GM23338 (cell line): Measurements from ENCODE around the gene CAMSAP1.

Experiments used
- CREB1 ChIP-seq: fragments of 250-450 bp; sonication (Bioruptor Pico); IDR thresholded peaks from 2 replicates; pipeline ENCODE4 v1.5.0; 2020; ENCODE audit warnings: low read depth, mild to moderate bottlenecking, moderate library complexity
- CTCF ChIP-seq, 2 experiments: fragments of 200-600 bp in 1 of 2; sonication (generic) in 1 of 2; conservative IDR thresholded peaks; 2 replicates each; pipeline versions ENCODE4 v1.5.1 to v1.6.1; 2016 to 2017; ENCODE audit warnings: antibody characterized with exemption in 2 of 2, low read depth in 2 of 2, mild to moderate bottlenecking in 2 of 2, moderate library complexity in 1 of 2
- EZH2 ChIP-seq: fragments of 200-600 bp; sonication (generic); IDR thresholded peaks from one replicate; pipeline ENCODE4 v1.8.0; 2017; ENCODE audit warnings: antibody characterized with exemption, mild to moderate bottlenecking, low read depth; ENCODE audit not compliant: unreplicated experiment
- EZH2phosphoT487 ChIP-seq: fragments of 200-600 bp; sonication (generic); IDR thresholded peaks from one replicate; pipeline ENCODE4 v1.8.1; 2018; ENCODE audit warnings: antibody characterized with exemption; ENCODE audit not compliant: unreplicated experiment
- JUNB ChIP-seq: IDR thresholded peaks from one replicate; pipeline ENCODE4 v1.6.1; 2016; ENCODE audit warnings: antibody characterized with exemption; ENCODE audit not compliant: unreplicated experiment
- NANOG ChIP-seq: IDR thresholded peaks from 2 replicates; pipeline ENCODE4 v1.6.1; 2016; ENCODE audit warnings: antibody characterized with exemption, borderline replicate concordance
- POLR2AphosphoS5 ChIP-seq: IDR thresholded peaks from 2 replicates; pipeline ENCODE4 v1.6.1; 2016; ENCODE audit warnings: antibody characterized with exemption, low read depth
- REST ChIP-seq: IDR thresholded peaks from one replicate; pipeline ENCODE4 v1.6.1; 2018; ENCODE audit warnings: antibody characterized with exemption; ENCODE audit not compliant: unreplicated experiment
- ZNF331 ChIP-seq: fragments of 250-450 bp; sonication (Bioruptor Pico); IDR thresholded peaks from 2 replicates; pipeline ENCODE4 v1.5.0; 2020; ENCODE audit warnings: low read depth, mild to moderate bottlenecking, moderate library complexity
- ZNF462 ChIP-seq: fragments of 250-450 bp; sonication (Bioruptor Pico); IDR thresholded peaks from 2 replicates; pipeline ENCODE4 v1.5.0; 2020; ENCODE audit warnings: mild to moderate bottlenecking, moderate library complexity

GRCh38 chr9:135950135-135950682, 42.9 kb upstream of the CAMSAP1 start:
- TF ChIP-seq CTCF (conservative IDR thresholded peaks at IDR 0.05; ENCODE audit: low read depth in 2 of 2) (no peak), EZH2 (no peak), EZH2phosphoT487 (no peak), REST (no peak), POLR2AphosphoS5 (no peak), JUNB (no peak), ZNF331 (CRISPR knock-in tag) (no peak), CREB1 (CRISPR knock-in tag) (no peak), NANOG (no peak), ZNF462 (CRISPR knock-in tag) (no peak)
